Loucy (cell line): ENCODE results near the gene SMIM5.

Experiments used
- H2AFZ ChIP-seq: fragments of 200-600 bp; sonication (generic); 2 replicates; pipeline ENCODE4 v1.6.0; 2016; ENCODE audit warnings: antibody characterized with exemption, mild to moderate bottlenecking, low read length, moderate library complexity
- H3F3A ChIP-seq: fragments of 200-600 bp; 2 replicates; pipeline ENCODE4 v1.6.0; 2016; ENCODE audit warnings: antibody characterized with exemption, low read depth, mild to moderate bottlenecking
- H3K27me3 ChIP-seq: fragments of 200-600 bp; sonication (generic); 2 replicates; pipeline ENCODE4 v1.6.1; 2014; ENCODE audit warnings: low read length, mild to moderate bottlenecking; ENCODE audit not compliant: insufficient read depth, poor library complexity, severe bottlenecking
- H3K36me3 ChIP-seq: fragments of 200-600 bp; sonication (generic); 2 replicates; pipeline ENCODE4 v1.6.1; 2016; ENCODE audit warnings: low read length; ENCODE audit not compliant: insufficient read depth
- H3K4me1 ChIP-seq: fragments of 200-600 bp; sonication (generic); 2 replicates; pipeline ENCODE4 v1.5.1; 2014; ENCODE audit warnings: low read length, mild to moderate bottlenecking; ENCODE audit not compliant: insufficient read depth, poor library complexity, severe bottlenecking
- H3K4me2 ChIP-seq: fragments of 200-600 bp; sonication (generic); 2 replicates; pipeline ENCODE4 v1.6.0; 2014; ENCODE audit warnings: antibody characterized with exemption, low read length, low read depth, mild to moderate bottlenecking; ENCODE audit not compliant: poor library complexity, severe bottlenecking
- H3K4me3 ChIP-seq: fragments of 200-600 bp; sonication (generic); 2 replicates; pipeline ENCODE4 v1.5.1; 2014; ENCODE audit warnings: low read length, mild to moderate bottlenecking, mixed read lengths; ENCODE audit not compliant: poor library complexity, severe bottlenecking
- H3K79me2 ChIP-seq: fragments of 200-600 bp; sonication (generic); 2 replicates; pipeline ENCODE4 v1.6.1; 2014; ENCODE audit warnings: low read length; ENCODE audit not compliant: insufficient read depth
- H3K9ac ChIP-seq: fragments of 200-600 bp; sonication (generic); 2 replicates; pipeline ENCODE4 v1.6.0; 2014; ENCODE audit warnings: mild to moderate bottlenecking, low read depth, low read length, moderate library complexity; ENCODE audit not compliant: poor library complexity, severe bottlenecking
- H3K9me2 ChIP-seq: fragments of 200-600 bp; sonication (generic); replicated peaks from 2 replicates; pipeline ENCODE4 v1.6.1; 2016; ENCODE audit warnings: low read depth, low read length, mixed read lengths
- H3K9me3 ChIP-seq: fragments of 200-600 bp; sonication (generic); 2 replicates; pipeline ENCODE4 v1.6.1; 2014; ENCODE audit warnings: mild to moderate bottlenecking, antibody characterized with exemption, low read length, low read depth; ENCODE audit not compliant: insufficient read depth
- H4K20me1 ChIP-seq: fragments of 200-600 bp; sonication (generic); 2 replicates; pipeline ENCODE4 v1.6.0; 2014; ENCODE audit warnings: antibody characterized with exemption, low read length, mild to moderate bottlenecking; ENCODE audit not compliant: insufficient read depth, poor library complexity, severe bottlenecking
- CTCF ChIP-seq: fragments of 200-600 bp; sonication (generic); conservative IDR thresholded peaks from 2 replicates; pipeline ENCODE4 v1.5.1; 2014; ENCODE audit warnings: mild to moderate bottlenecking, antibody characterized with exemption, low read length
- EZH2phosphoT487 ChIP-seq: fragments of 200-600 bp; IDR thresholded peaks from 2 replicates; pipeline ENCODE4 v1.6.1; 2018; ENCODE audit warnings: antibody characterized with exemption, mild to moderate bottlenecking, moderate library complexity, borderline replicate concordance

The SMIM5 gene

GRCh38 chr17:75604034-75604695, 29.1 kb upstream of the SMIM5 start:
- no peaks in the 10 kb centered on the region for H3K4me1 ChIP-seq
- H3K27me3 ChIP-seq: no peaks in the 10 kb centered on the region
- no peak overlapping the region for H2AFZ ChIP-seq
- H3K9ac ChIP-seq: no peak overlapping the region
- no peaks in the 10 kb centered on the region for H3K79me2 ChIP-seq
- no peaks in the 10 kb centered on the region for H3K9me3 ChIP-seq
- H3F3A ChIP-seq: no peaks in the 10 kb centered on the region
- H3K36me3 ChIP-seq: no peaks in the 10 kb centered on the region
- TF ChIP-seq CTCF (no peak), EZH2phosphoT487 (no peak)
- no peaks in the 10 kb centered on the region for H3K9me2 ChIP-seq
- no peak overlapping the region for H3K4me3 ChIP-seq
- no peak overlapping the region for H3K4me2 ChIP-seq
- no peaks in the 10 kb centered on the region for H4K20me1 ChIP-seq

- Histone ChIP-seq H3K9me3 (no peaks in the 10 kb centered on the region), H3K9ac (no peak overlapping the region), H3K4me1 (no peaks in the 10 kb centered on the region), H3K4me3 (no peak overlapping the region), H3K4me2 (no peak overlapping the region), H3K36me3 (no peaks in the 10 kb centered on the region), H4K20me1 (no peaks in the 10 kb centered on the region), H3K27me3 (no peaks in the 10 kb centered on the region), H3F3A (no peaks in the 10 kb centered on the region), H2AFZ (no peak overlapping the region), H3K79me2 (no peaks in the 10 kb centered on the region), H3K9me2 (no peaks in the 10 kb centered on the region)
- no peak for TF ChIP-seq EZH2phosphoT487
- no peak for TF ChIP-seq CTCF
Observed at GRCh38 chr17:75605790-75606189, 27.4 kb upstream of the SMIM5 start.

GRCh38 chr17:75607086-75607485, 26.1 kb upstream of the SMIM5 start:
- TF ChIP-seq EZH2phosphoT487: no peak
- TF ChIP-seq CTCF: no peak
- Histone ChIP-seq H4K20me1 (no peaks in the 10 kb centered on the region), H3F3A (no peaks in the 10 kb centered on the region), H3K4me1 (no peaks in the 10 kb centered on the region), H3K27me3 (no peaks in the 10 kb centered on the region), H2AFZ (no peak overlapping the region), H3K79me2 (no peaks in the 10 kb centered on the region), H3K36me3 (no peaks in the 10 kb centered on the region), H3K9me3 (no peaks in the 10 kb centered on the region), H3K9me2 (no peaks in the 10 kb centered on the region), H3K4me3 (no peak overlapping the region), H3K4me2 (no peak overlapping the region), H3K9ac (no peak overlapping the region)
